ENCODE measurements around the gene OSBPL1A. TPM values are rescaled to one million over a fixed set of nuclear protein-coding genes. Genes with fewer than 3 reads are reported as not detected.

The OSBPL1A gene
- total RNA-seq, 6 experiments from 2014 or later, result 6.2 to 16.3 (median 13.7) TPM

GRCh38 chr18:24346254-24346653, 51.4 kb downstream of the OSBPL1A start:
- Mint-ChIP-seq H3K27me3 (ENCODE audit: insufficient read depth) (peaks cover 1% of the 10 kb centered on the region; the same call in 1 of the 2 replicates), H3K9me3 (no peaks in the 10 kb centered on the region), H3K36me3 (ENCODE audit: low read depth) (no peaks in the 10 kb centered on the region), H3K27ac (no peak overlapping the region), H3K4me1 (ENCODE audit: low read depth) (peaks cover 11% of the 10 kb centered on the region; the same call in 1 of the 2 replicates), H3K4me3 (no peak overlapping the region)
- TF ChIP-seq CTCF (IDR thresholded peaks at IDR 0.05), result no peak
- no peak for DNase-seq

- H3K4me1 Mint-ChIP-seq (ENCODE audit: low read depth), result peaks cover 11% of the 10 kb centered on the region; the same call in 1 of the 2 replicates
- peaks cover 1% of the 10 kb centered on the region; the same call in 1 of the 2 replicates for H3K27me3 Mint-ChIP-seq (ENCODE audit: insufficient read depth)
- TF ChIP-seq CTCF (IDR thresholded peaks at IDR 0.05), result no peak
- H3K27ac Mint-ChIP-seq, result no peak overlapping the region
- H3K9me3 Mint-ChIP-seq, result no peaks in the 10 kb centered on the region
- no peaks in the 10 kb centered on the region for H3K36me3 Mint-ChIP-seq (ENCODE audit: low read depth)
- DNase-seq, result no peak
- no peak overlapping the region for H3K4me3 Mint-ChIP-seq
Observed at GRCh38 chr18:24344509-24344908, 53.1 kb downstream of the OSBPL1A start.

- Mint-ChIP-seq H3K27ac (no peak overlapping the region), H3K4me3 (no peak overlapping the region), H3K4me1 (ENCODE audit: low read depth) (peaks cover 11% of the 10 kb centered on the region; the same call in 1 of the 2 replicates), H3K36me3 (ENCODE audit: low read depth) (no peaks in the 10 kb centered on the region), H3K9me3 (no peaks in the 10 kb centered on the region), H3K27me3 (ENCODE audit: insufficient read depth) (peaks cover 1% of the 10 kb centered on the region)
- no peak for TF ChIP-seq CTCF (IDR thresholded peaks at IDR 0.05)
- no peak for DNase-seq
Observed at GRCh38 chr18:24342347-24342746, 55.3 kb downstream of the OSBPL1A start.

- Mint-ChIP-seq H3K27ac (no peak overlapping the region), H3K4me3 (no peak overlapping the region), H3K9me3 (no peaks in the 10 kb centered on the region), H3K27me3 (ENCODE audit: insufficient read depth) (peaks cover 1% of the 10 kb centered on the region), H3K36me3 (ENCODE audit: low read depth) (no peaks in the 10 kb centered on the region), H3K4me1 (ENCODE audit: low read depth) (peaks cover 11% of the 10 kb centered on the region; the same call in 1 of the 2 replicates)
- TF ChIP-seq CTCF (IDR thresholded peaks at IDR 0.05), result no peak
- no peak for DNase-seq
Observed at GRCh38 chr18:24341361-24341760, 56.3 kb downstream of the OSBPL1A start.

- H3K36me3 Mint-ChIP-seq (ENCODE audit: low read depth), result no peaks in the 10 kb centered on the region
- DNase-seq, result no peak
- H3K4me1 Mint-ChIP-seq (ENCODE audit: low read depth), result no peaks in the 10 kb centered on the region
- H3K9me3 Mint-ChIP-seq, result no peaks in the 10 kb centered on the region
- H3K27me3 Mint-ChIP-seq (ENCODE audit: insufficient read depth), result no peaks in the 10 kb centered on the region
- no peak overlapping the region for H3K4me3 Mint-ChIP-seq
- no peak for TF ChIP-seq CTCF (IDR thresholded peaks at IDR 0.05)
- H3K27ac Mint-ChIP-seq, result no peak overlapping the region
Observed at GRCh38 chr18:24333084-24333483, 64.5 kb downstream of the OSBPL1A start.

GRCh38 chr18:24326211-24326610, 71.4 kb downstream of the OSBPL1A start:
- no peaks in the 10 kb centered on the region for H3K9me3 Mint-ChIP-seq
- TF ChIP-seq CTCF (IDR thresholded peaks at IDR 0.05), result no peak
- no peak overlapping the region for H3K27ac Mint-ChIP-seq
- H3K4me3 Mint-ChIP-seq, result no peak overlapping the region
- H3K36me3 Mint-ChIP-seq (ENCODE audit: low read depth), result no peaks in the 10 kb centered on the region
- peaks cover 9% of the 10 kb centered on the region for H3K4me1 Mint-ChIP-seq (ENCODE audit: low read depth)
- no peaks in the 10 kb centered on the region; the same call in 1 of the 2 replicates for H3K27me3 Mint-ChIP-seq (ENCODE audit: insufficient read depth)
- no peak for DNase-seq

Measured in HFFc6 (cell line).